Stomach (tissue), 4 donors: Measurements from ENCODE around the gene PRR33.

Source experiments
- CTCF ChIP-seq, 7 experiments: fragments of 450-650 bp in 4 of 7; fragments of 200-600 bp in 3 of 7; sonication (generic) in 3 of 7; IDR thresholded peaks; one replicate each; pipeline ENCODE4 v1.5.1; 2016 to 2019; ENCODE audit warnings: antibody characterized with exemption in 7 of 7, control low read depth in 2 of 7, mild to moderate bottlenecking in 1 of 7
- EP300 ChIP-seq: sonication (generic); formaldehyde crosslinking; IDR thresholded peaks from one replicate; pipeline ENCODE4 v1.6.1; 2017; ENCODE audit warnings: antibody characterized with exemption

- TF ChIP-seq CTCF (IDR thresholded peaks at IDR 0.05) (no peak), EP300 (no peak)
Measured at GRCh38 chr11:1843796-1844195, 47.9 kb downstream of the PRR33 start.
